ENCODE data around the gene PBX1. TPM values are rescaled to one million over a fixed set of nuclear protein-coding genes. Genes with fewer than 3 reads are reported as not detected.

PBX1 gene
- total and polyA plus RNA-seq, 12 donors = 13.3 to 91.8 (median 62.7) TPM

DNA sequence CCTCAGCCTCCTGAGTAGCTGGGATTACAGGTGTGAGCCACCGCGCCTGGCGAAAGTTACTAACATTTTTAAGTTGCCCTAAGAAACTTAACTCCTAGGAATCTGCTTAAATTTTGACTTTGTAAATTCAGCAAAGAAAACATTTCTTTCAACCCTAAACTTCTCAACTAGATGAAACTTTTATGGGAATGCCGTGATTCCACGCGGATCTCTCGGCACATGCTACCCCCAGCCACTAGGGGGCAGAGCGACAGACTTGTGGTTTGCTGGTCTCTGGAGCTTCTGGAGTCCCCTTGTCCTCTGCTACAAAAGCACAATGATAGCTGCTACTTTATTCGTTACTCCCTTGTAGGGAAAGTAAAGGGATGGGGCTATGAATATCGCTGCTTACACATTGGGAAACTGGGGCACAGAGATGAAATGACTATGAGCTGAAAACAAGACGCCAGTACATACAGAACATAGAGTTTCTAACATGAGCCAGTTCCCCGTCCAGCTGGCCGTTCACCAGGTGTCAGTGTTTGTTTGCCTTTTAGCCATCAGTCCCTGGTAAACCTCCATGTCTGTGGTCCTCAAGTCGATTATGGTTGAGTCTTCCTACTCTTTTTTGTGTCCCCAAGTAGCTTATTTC lies 114.7 kb downstream of the PBX1 start:
- WGBS, 2 donors = 89 to 93% methylated on average over 14 of the region's 14 CpGs
- peaks cover 0 to 47% (median 23%) of the 10 kb centered on the region in 9 donors for H3K4me1 ChIP-seq

DNA sequence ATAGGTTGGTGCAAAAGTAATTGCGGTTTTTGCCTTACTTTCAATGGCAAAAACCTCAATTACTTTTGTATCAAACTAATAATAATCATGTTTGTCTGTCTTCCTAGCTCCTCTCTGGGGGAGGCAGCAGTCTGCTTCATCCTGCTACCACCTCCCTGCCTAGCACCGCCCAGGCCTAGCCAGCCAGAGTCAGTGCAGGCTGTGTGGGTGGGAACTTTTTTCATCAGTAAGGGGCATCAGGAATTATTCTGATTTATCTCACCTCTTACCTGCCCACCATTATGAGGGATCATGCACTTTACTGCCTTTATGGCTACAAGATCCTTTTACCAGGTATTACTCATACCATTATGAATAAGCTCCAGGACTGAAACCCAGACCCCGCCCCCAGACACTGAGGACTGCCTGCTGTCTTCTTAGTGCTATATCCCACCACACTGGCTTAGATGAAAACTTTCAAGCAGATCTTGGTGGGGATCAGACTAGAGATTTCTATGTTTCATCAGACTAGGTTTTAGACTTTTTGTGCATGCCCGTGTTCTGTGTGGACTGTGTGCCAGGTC lies 116.4 kb downstream of the PBX1 start:
- no peak overlapping the region for H3K4me3 ChIP-seq
- 96 to 97% methylated on average over 4 of the region's 4 CpGs for WGBS, 2 donors
- no peak for DNase-seq
- H3K27ac ChIP-seq = no peak overlapping the region
- intact Hi-C loops (cut with DNase I) = no loop called here
- TF ChIP-seq, protein P1, sequence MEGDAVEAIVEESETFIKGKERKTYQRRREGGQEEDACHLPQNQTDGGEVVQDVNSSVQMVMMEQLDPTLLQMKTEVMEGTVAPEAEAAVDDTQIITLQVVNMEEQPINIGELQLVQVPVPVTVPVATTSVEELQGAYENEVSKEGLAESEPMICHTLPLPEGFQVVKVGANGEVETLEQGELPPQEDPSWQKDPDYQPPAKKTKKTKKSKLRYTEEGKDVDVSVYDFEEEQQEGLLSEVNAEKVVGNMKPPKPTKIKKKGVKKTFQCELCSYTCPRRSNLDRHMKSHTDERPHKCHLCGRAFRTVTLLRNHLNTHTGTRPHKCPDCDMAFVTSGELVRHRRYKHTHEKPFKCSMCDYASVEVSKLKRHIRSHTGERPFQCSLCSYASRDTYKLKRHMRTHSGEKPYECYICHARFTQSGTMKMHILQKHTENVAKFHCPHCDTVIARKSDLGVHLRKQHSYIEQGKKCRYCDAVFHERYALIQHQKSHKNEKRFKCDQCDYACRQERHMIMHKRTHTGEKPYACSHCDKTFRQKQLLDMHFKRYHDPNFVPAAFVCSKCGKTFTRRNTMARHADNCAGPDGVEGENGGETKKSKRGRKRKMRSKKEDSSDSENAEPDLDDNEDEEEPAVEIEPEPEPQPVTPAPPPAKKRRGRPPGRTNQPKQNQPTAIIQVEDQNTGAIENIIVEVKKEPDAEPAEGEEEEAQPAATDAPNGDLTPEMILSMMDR (IDR thresholded peaks at IDR 0.05) = no peak
- peaks cover 0 to 37% (median 18%) of the 10 kb centered on the region in 9 donors for H3K4me1 ChIP-seq
- H3K9me3 ChIP-seq = no peaks in the 10 kb centered on the region
- H3K27me3 ChIP-seq = no peaks in the 10 kb centered on the region
- peaks cover 0 to 21% (median 0%) of the 10 kb centered on the region in 9 donors for H3K36me3 ChIP-seq
- ATAC-seq = peak in 1 of 8 donors; percentile 30

More for the DNA sequence above, 114.7 kb downstream of the PBX1 start:
- H3K27ac ChIP-seq = no peak overlapping the region
- peaks cover 0 to 10% (median 0%) of the 10 kb centered on the region in 11 donors for H3K9me3 ChIP-seq
- peaks cover 0 to 7% (median 0%) of the 10 kb centered on the region in 9 donors for H3K36me3 ChIP-seq
- no peak overlapping the region for H3K4me3 ChIP-seq
- TF ChIP-seq, protein P1 (IDR thresholded peaks at IDR 0.05) = peak in 8 of 9 donors; percentile 13 to 44 (median 38)
- intact Hi-C loops (cut with DNase I) = no loop called here
- H3K27me3 ChIP-seq = no peaks in the 10 kb centered on the region
- DNase-seq (no peak), ATAC-seq (peak in 1 of 8 donors; percentile 30)

DNA sequence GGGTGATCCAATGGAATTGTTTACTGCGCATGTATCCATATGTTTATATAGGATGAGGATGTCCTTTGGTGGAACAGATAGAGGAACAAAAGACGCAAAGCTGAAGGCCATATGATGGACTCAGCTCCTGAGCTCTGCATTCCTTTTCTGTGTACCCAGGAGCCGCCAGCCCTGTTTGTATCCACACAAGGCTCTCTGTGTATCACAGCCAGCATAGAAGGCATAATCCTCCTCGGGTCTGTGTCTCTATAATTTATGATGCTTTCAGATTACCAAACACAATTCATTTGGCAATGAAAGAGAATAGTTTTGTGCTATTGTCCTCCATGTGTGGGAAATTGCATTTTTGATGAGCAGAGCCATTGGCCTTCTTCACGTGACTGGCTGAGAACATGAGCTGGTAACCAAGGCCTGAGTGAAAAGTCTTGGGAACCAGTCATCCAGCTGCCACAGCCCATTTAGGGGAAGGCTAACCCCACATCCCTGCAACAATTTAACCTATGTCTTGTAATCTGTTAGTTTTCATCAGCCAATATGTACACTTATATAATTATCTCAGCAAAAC lies 119.2 kb downstream of the PBX1 start:
- WGBS, 2 donors = 93 to 97% methylated on average over 5 of the region's 5 CpGs
- ATAC-seq (no peak), DNase-seq (no peak)
- H3K27ac ChIP-seq = no peak overlapping the region
- H3K9me3 ChIP-seq = no peaks in the 10 kb centered on the region
- no peak overlapping the region for H3K4me3 ChIP-seq
- TF ChIP-seq, protein P1 (IDR thresholded peaks at IDR 0.05) = no peak
- H3K36me3 ChIP-seq = peaks cover 0 to 26% (median 0%) of the 10 kb centered on the region in 9 donors
- intact Hi-C loops (cut with DNase I) = no loop called here
- H3K4me1 ChIP-seq = peaks cover 0 to 17% (median 0%) of the 10 kb centered on the region in 9 donors
- no peaks in the 10 kb centered on the region for H3K27me3 ChIP-seq

DNA sequence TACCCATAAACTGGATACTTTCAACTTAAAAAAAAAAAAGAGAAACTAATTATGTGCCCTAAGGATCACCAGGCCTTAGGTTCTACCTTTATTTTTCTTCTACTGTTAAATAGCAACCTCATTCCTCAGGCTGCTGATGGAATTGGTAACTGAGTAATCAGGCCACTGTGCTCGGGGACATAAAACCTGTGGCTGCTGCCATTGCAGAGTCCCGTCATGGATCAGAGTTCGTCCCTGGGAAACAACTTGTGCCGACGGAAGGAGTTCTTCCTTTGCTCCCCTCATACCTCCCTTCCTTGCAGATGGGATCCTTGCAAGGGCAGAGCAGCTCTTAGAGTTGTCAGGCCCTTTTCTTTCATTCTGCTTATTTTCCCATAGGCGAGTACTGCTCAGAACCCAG lies 123.6 kb downstream of the PBX1 start:
- H3K36me3 ChIP-seq = peaks cover 0 to 24% (median 0%) of the 10 kb centered on the region in 9 donors
- ATAC-seq = no peak
- H3K4me3 ChIP-seq = no peak overlapping the region
- H3K9me3 ChIP-seq = no peaks in the 10 kb centered on the region
- 95 to 97% methylated on average over 6 of the region's 6 CpGs for WGBS, 2 donors
- H3K27me3 ChIP-seq = no peaks in the 10 kb centered on the region
- TF ChIP-seq, protein P1 (IDR thresholded peaks at IDR 0.05) = no peak
- H3K4me1 ChIP-seq = peaks cover 0 to 24% (median 12%) of the 10 kb centered on the region in 9 donors
- intact Hi-C loops (cut with DNase I) = no loop called here
- H3K27ac ChIP-seq = no peak overlapping the region
- DNase-seq = no peak

Data from heart right ventricle (tissue), 16 donors.